ENCODE measurements around the gene STOML2. TPM values are rescaled to one million over a fixed set of nuclear protein-coding genes. Genes with fewer than 3 reads are reported as not detected.

The STOML2 gene
- total and polyA plus RNA-seq, 2 experiments from 2014 or later, result 114 to 210 TPM

DNA sequence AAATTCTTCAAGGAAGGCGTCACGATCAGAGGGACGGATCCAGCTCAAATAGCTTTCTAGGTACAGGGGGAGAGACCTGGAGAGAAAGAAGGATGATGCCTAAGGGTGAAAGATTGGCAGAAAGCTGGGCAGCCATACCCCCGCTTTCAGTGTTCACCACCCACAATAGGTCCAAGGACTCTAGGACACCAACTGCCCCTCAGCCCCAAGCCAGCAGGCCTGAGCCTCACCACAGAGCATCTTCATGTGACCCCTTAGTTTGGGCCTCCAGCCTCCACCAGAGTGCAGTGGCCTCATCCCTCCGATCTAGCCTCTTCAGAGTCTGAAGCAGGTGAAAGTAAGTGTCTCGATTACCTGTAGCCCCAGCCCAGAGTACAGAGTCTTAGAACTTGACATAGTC, 28.8 kb downstream of the STOML2 start (continued):
- TF ChIP-seq, protein P1, sequence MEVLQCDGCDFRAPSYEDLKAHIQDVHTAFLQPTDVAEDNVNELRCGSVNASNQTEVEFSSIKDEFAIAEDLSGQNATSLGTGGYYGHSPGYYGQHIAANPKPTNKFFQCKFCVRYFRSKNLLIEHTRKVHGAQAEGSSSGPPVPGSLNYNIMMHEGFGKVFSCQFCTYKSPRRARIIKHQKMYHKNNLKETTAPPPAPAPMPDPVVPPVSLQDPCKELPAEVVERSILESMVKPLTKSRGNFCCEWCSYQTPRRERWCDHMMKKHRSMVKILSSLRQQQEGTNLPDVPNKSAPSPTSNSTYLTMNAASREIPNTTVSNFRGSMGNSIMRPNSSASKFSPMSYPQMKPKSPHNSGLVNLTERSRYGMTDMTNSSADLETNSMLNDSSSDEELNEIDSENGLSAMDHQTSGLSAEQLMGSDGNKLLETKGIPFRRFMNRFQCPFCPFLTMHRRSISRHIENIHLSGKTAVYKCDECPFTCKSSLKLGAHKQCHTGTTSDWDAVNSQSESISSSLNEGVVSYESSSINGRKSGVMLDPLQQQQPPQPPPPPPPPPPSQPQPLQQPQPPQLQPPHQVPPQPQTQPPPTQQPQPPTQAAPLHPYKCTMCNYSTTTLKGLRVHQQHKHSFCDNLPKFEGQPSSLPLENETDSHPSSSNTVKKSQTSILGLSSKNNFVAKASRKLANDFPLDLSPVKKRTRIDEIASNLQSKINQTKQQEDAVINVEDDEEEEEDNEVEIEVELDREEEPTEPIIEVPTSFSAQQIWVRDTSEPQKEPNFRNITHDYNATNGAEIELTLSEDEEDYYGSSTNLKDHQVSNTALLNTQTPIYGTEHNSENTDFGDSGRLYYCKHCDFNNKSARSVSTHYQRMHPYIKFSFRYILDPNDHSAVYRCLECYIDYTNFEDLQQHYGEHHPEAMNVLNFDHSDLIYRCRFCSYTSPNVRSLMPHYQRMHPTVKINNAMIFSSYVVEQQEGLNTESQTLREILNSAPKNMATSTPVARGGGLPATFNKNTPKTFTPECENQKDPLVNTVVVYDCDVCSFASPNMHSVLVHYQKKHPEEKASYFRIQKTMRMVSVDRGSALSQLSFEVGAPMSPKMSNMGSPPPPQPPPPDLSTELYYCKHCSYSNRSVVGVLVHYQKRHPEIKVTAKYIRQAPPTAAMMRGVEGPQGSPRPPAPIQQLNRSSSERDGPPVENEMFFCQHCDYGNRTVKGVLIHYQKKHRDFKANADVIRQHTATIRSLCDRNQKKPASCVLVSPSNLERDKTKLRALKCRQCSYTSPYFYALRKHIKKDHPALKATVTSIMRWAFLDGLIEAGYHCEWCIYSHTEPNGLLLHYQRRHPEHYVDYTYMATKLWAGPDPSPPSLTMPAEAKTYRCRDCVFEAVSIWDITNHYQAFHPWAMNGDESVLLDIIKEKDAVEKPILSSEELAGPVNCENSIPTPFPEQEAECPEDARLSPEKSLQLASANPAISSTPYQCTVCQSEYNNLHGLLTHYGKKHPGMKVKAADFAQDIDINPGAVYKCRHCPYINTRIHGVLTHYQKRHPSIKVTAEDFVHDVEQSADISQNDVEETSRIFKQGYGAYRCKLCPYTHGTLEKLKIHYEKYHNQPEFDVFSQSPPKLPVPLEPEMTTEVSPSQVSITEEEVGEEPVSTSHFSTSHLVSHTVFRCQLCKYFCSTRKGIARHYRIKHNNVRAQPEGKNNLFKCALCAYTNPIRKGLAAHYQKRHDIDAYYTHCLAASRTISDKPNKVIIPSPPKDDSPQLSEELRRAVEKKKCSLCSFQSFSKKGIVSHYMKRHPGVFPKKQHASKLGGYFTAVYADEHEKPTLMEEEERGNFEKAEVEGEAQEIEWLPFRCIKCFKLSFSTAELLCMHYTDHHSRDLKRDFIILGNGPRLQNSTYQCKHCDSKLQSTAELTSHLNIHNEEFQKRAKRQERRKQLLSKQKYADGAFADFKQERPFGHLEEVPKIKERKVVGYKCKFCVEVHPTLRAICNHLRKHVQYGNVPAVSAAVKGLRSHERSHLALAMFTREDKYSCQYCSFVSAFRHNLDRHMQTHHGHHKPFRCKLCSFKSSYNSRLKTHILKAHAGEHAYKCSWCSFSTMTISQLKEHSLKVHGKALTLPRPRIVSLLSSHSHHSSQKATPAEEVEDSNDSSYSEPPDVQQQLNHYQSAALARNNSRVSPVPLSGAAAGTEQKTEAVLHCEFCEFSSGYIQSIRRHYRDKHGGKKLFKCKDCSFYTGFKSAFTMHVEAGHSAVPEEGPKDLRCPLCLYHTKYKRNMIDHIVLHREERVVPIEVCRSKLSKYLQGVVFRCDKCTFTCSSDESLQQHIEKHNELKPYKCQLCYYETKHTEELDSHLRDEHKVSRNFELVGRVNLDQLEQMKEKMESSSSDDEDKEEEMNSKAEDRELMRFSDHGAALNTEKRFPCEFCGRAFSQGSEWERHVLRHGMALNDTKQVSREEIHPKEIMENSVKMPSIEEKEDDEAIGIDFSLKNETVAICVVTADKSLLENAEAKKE (CRISPR knock-in tag; IDR thresholded peaks at IDR 0.05), result no peak
- TF ChIP-seq JUNB (IDR thresholded peaks at IDR 0.05; ENCODE audit: unreplicated experiment), result no peak
- TF ChIP-seq ZNF114 (CRISPR knock-in tag; IDR thresholded peaks at IDR 0.05), result no peak
- TF ChIP-seq STAT1 (IDR thresholded peaks at IDR 0.05; ENCODE audit: unreplicated experiment), result no peak

DNA sequence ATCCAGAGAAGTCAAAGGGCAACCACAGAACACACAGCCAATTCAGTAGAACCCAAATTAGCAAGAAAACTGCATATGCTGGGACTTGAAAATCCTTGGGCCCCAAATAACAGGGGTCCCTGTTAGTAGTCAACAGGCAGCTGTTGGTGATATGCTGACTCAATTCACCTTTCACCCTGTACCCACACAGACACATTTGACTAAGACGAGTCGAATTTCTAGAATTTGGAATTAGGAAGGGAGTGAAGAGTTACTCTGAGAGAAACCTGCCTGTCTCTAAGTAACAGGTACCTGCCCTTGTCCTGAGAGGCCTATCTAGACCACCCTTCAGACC, 29.7 kb downstream of the STOML2 start:
- Mint-ChIP-seq H3K27ac (peak overlapping the region; percentile 97), H3K27me3 (ENCODE audit: insufficient read depth, low read depth, poor library complexity) (peaks cover 9% of the 10 kb centered on the region), H3K36me3 (ENCODE audit: low read depth) (peaks cover 78% of the 10 kb centered on the region), H3K4me3 (peak overlapping the region; percentile 98), H3K4me1 (peaks cover 35% of the 10 kb centered on the region), H3K9me3 (0 out of 3 replicates have a peak, but pooled peaks cover 2% of the 10 kb centered on the region)
- Histone ChIP-seq H3K4me3 (peak overlapping the region; percentile 37), H3K27ac (ENCODE audit: low read depth) (peak overlapping the region; percentile 53), H3K27me3 (ENCODE audit: insufficient read depth) (no peaks in the 10 kb centered on the region), H2AFZ (no peak overlapping the region), H3F3A (replicated peaks; ENCODE audit: low read depth) (peaks cover 7% of the 10 kb centered on the region), H3K4me2 (peak overlapping the region; percentile 50), H3K79me2 (replicated peaks; ENCODE audit: insufficient read depth) (peaks cover 48% of the 10 kb centered on the region), H3K4me1 (ENCODE audit: insufficient read depth) (peaks cover 15% of the 10 kb centered on the region), H3K36me3 (ENCODE audit: insufficient read depth) (peaks cover 8% of the 10 kb centered on the region), H3K9me2 (ENCODE audit: insufficient read depth) (no peaks in the 10 kb centered on the region), H4K20me1 (replicated peaks; ENCODE audit: insufficient read depth) (peaks cover 31% of the 10 kb centered on the region)
- DNase-seq (ENCODE audit: low spot score), result no peak
- ATAC-seq, result no peak
- TF ChIP-seq JUNB (IDR thresholded peaks at IDR 0.05; ENCODE audit: unreplicated experiment), result no peak
- TF ChIP-seq POLR2AphosphoS5 (IDR thresholded peaks at IDR 0.05; ENCODE audit: low read depth), result no peak
- no peak for TF ChIP-seq STAT1 (IDR thresholded peaks at IDR 0.05; ENCODE audit: unreplicated experiment)
- no peak for TF ChIP-seq EZH2phosphoT487 (IDR thresholded peaks at IDR 0.05; ENCODE audit: unreplicated experiment)
- TF ChIP-seq ZNF114 (CRISPR knock-in tag; IDR thresholded peaks at IDR 0.05), result no peak
- TF ChIP-seq, protein P2, sequence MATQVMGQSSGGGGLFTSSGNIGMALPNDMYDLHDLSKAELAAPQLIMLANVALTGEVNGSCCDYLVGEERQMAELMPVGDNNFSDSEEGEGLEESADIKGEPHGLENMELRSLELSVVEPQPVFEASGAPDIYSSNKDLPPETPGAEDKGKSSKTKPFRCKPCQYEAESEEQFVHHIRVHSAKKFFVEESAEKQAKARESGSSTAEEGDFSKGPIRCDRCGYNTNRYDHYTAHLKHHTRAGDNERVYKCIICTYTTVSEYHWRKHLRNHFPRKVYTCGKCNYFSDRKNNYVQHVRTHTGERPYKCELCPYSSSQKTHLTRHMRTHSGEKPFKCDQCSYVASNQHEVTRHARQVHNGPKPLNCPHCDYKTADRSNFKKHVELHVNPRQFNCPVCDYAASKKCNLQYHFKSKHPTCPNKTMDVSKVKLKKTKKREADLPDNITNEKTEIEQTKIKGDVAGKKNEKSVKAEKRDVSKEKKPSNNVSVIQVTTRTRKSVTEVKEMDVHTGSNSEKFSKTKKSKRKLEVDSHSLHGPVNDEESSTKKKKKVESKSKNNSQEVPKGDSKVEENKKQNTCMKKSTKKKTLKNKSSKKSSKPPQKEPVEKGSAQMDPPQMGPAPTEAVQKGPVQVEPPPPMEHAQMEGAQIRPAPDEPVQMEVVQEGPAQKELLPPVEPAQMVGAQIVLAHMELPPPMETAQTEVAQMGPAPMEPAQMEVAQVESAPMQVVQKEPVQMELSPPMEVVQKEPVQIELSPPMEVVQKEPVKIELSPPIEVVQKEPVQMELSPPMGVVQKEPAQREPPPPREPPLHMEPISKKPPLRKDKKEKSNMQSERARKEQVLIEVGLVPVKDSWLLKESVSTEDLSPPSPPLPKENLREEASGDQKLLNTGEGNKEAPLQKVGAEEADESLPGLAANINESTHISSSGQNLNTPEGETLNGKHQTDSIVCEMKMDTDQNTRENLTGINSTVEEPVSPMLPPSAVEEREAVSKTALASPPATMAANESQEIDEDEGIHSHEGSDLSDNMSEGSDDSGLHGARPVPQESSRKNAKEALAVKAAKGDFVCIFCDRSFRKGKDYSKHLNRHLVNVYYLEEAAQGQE (IDR thresholded peaks at IDR 0.05; ENCODE audit: unreplicated experiment), result no peak
- TF ChIP-seq EZH2 (IDR thresholded peaks at IDR 0.05; ENCODE audit: low read depth, unreplicated experiment), result no peak
